HG03045 (cell line): Measurements from ENCODE around the gene LIN28B.
"Not testable (repeated sequence)": the region's sequence is repeated elsewhere in the genome, so short reads cannot be mapped to it uniquely, and the experiment has no call there.

ENCODE experiments used
- ATAC-seq: cut with Tn5 transposase; IDR thresholded peaks from one replicate; pipeline ENCODE4 v1.9.1; 2021; ENCODE audit warnings: mild to moderate bottlenecking, moderate library complexity; ENCODE audit not compliant: unreplicated experiment

LIN28B gene

GRCh38 chr6:104956731-104957294 is at the start of gene LIN28B:
TSS of gene LIN28B (plus strand) at chr6:104957107. CDS start at chr6:104957251, 144 bp downstream.
- no peak for ATAC-seq

GRCh38 chr6:104908031-104908887 is 48.6 kb upstream of the LIN28B start:
- ATAC-seq = no peak

DNA sequence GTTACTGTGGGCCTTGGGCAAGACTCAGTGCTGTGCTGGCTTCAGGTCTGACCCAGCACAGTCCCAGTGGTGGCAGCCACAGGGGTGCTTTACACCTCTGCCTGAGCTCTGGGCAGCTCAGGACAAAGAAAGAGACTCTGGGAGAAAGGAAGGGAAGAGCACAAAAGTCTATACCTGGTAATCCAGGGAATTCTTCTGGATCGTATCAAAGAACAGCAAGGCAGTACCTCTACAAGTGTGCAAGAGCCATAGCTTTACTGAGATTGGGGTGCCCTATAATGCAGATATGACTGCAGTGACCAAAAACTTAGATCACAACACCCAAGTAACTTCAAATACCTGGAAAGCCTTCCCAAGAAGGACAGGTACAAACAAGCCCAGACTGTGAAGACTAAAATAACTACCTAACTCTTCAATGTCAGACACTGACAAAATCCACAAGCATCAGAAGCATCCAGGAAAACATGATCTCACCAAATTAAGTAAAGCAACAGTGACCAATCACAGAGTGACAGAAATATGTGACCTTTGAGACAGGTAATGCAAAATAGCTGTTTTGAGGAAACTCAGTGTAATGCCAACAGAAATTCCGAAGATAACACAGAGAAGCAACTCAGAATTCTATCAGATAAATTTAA is 47.9 kb upstream of the LIN28B start:
- ATAC-seq = no peak

DNA sequence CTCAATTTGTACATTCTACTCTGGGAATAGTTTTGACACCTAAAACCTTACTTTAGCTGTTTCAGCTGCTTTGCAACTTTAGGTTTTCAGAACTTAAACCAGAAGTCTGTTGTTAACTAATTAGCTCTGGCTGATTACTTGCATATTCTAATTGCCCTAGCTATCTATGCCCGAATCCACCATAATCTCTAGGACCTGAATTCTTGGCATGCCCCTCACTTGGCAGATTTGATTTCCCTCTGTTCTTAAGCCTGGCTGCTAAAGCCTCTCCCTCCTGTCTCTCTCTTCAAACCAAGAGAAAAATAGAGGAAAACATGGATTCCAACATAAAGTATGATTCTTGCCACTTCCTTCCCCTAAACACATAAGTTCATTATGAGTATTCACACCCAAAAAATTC is 35.0 kb upstream of the LIN28B start:
- ATAC-seq = no peak

GRCh38 chr6:104928141-104928540 is 28.8 kb upstream of the LIN28B start:
- ATAC-seq = no peak

GRCh38 chr6:104929353-104929752 is 27.6 kb upstream of the LIN28B start:
- ATAC-seq = no peak

- ATAC-seq = no peak
These were observed 26.0 kb upstream of the LIN28B start for GRCh38 chr6:104930939-104931338.

DNA sequence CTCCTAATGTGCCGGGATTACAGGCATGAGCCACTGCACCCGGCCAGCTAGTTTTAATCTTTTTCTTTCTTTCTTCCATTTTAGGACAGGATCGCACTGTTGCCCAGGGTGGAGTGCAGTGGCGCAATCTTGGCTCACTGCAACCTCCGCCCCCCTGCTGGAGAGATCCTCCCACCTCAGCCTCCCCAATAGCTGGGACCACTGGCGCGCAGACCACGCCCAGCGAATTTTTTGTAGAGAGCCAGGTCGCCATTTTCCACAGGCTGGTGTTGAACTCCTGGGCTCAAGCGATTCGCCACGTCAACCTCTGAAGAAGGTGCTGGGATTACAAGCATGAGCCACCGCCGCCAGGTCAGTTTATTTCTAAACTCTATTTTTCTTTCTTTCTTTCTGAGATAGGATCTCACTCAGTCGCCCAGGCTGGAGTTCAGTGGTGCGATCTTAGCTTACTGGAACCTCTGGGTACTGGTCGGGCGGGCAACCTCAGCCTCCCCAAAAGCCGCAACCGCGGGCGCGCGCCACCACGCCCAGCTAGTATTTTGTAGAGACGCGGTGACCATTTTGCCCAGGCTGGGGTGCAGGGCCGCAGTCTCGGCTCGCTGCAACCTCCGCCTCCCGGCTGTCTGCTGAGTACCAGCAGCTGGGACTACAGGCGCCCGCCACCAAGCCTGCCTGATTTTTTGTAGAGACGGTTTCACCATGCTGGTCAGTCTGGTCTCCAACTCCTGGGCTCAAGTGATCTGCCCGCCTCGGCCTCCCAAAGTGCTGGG is 20.0 kb upstream of the LIN28B start:
- no peak for ATAC-seq

GRCh38 chr6:104940238-104940892 is 16.5 kb upstream of the LIN28B start:
- no peak for ATAC-seq

DNA sequence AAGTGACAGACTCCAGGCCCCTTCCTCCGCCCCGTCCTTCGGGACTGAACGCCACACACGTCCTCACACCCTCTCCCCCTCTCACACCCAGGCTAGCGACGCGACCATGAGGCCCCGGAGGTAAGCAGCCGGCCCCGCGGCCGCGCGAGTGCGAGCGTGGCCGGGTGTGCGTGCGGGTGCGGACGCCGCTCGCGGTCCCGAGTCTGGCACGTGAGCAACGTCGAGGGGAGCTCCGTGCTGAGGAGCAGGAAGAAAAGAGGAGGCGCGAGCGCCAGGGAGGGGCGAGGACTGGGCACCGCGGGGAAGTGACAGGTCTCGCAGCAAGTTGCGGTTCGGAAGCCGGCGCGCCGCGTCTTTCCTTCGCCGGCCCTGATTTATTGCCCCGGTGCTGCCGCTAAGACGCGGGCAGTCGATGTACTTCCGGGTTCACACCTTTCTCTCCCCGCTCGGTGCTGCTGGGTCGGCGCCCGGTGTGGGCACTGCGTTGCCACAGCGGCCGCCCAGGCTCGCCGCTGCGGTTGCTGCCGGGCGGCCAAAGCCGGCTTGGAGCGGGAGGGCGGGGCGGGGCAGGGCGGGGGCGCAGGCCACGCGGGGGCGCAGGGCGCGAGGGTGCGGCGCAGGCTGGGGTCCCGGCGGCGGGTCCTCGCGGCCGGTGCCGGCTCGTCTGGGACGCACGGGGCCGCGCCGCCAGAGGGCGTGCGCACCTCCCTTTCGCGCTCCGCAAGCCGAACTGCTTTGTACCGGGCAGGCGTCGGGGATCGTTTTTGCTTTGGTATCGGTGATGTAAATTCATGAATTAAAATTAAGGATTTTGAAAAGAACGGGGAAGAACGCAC is 15.8 kb upstream of the LIN28B start:
- ATAC-seq = no peak

GRCh38 chr6:104941729-104942091 is 15.2 kb upstream of the LIN28B start:
- no peak for ATAC-seq

- no peak for ATAC-seq
These were observed 13.1 kb upstream of the LIN28B start for GRCh38 chr6:104943781-104944180.

DNA sequence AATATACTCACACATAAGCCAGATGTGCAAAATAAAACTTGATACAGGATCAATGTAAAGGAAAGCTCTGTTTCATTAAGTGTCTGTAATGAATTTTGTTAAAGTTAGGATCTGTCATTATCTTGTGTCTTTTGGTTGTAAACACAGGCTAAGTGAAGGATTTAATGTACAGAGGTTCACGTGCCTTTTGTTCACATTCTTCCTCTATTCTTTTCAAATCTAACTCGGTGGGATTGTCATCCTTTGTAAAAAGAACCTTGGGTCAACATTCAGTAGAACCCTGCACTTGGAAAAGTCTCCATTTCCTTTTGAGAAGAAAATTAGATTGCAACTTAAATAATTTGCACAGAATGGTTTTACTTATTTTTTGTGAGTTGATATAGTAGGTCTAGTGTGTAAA is 7.7 kb upstream of the LIN28B start:
- no peak for ATAC-seq

- no peak for ATAC-seq
These were observed 5.2 kb upstream of the LIN28B start for GRCh38 chr6:104951677-104952076.

DNA sequence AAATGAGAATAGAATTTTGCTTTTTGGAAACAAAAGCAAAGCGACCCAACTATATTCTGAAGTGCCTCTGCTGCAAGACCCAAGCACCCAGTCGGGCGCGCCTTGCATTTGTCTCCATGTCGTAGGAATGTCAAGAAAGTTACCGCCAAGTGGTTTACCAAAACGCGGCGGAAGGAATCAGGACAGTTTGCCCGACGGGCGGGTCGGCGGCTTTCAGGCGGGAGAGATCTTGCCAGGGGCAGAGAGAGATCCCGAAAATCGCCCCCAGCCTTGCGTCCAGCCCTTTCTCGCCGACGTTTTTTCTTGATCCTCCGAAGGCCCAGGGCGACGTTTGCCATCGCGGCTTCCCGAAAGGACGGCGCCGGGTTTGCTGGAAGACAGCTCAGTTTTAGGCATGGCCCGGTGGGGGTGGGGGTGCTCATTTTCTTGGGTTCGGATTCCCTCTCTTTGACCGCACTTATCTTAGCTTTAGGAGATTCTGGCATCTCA is 4.0 kb upstream of the LIN28B start:
- ATAC-seq = no peak

DNA sequence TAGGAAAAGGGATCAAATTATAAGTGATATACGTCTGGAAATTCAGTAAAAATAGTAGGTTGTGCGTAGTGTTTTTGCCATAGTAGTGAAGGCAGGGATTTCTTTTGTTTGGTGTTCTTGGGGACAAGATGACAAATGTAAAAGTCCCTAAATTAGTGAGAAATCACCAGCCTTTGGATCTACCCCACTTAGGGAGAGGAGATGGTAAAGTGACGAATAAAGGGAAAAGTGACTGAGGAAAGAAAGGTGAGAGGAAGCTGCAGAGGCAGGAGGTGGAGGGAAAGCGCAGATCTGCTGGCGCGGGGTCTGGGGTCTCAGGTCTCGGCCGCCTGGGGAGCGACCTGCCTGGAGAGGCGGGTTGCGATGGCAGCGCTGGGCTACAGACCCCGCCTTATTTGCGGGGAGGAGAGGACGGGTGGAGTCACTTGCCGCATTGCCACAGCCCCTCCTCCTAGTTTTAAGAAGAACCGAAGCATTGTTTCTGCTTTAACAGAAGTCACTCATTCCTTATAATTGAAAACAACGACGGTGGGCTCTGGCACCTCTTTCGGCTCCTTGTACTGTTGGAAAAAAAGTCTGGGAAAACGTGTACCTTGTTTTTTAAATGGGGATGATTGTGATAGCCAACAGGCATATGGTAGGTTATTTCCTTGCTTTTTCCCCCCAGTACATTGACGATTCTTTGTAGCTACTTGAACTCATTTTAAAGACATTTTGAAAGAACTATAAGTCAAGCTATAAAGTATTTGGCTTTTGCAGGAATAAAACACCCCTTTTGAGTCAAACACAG is 3.3 kb upstream of the LIN28B start:
- not testable (repeated sequence) for ATAC-seq

DNA sequence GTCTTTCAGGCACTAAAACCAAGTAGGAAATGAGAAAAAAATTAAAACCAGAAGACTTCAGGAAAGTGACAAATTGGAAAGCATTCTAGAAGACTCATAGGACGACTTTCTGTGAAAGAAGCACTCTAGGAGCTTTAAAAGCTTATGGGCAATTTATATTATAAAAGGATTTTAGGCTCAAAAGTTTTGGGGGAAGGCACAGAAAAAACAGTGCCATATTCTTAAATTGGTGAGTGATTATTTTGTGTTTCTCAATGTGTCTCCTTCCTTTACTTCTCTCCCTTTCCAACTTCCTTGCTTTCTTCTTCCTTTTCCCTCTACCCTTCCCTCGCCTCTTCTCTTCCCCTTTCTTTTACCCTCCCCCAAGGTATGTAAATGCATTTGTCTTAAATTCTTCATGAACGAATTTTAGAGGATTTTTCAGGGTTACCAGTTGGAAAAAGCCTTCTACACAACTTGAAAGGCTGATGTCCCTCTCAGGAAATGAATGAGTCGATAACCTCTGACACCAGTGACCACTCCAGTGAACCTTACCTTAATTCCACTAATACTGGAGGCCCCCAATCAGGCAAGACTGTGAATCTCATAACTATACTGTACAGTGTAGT is 2.6 kb upstream of the LIN28B start:
- no peak for ATAC-seq

- ATAC-seq = no peak
These were observed 1.4 kb upstream of the LIN28B start for GRCh38 chr6:104955491-104955890.
